Neuron (in vitro differentiated cells): ENCODE measurements around the gene TKTL1.

ENCODE experiments used
- H2AFZ ChIP-seq: one replicate; pipeline ENCODE4 v1.6.1; 2013; ENCODE audit warnings: low read depth, mild to moderate bottlenecking, inconsistent platforms, low read length, moderate library complexity
- H3K27me3 ChIP-seq: one replicate; pipeline ENCODE4 v1.6.1; 2013; ENCODE audit warnings: low read length; ENCODE audit not compliant: insufficient read depth
- H3K36me3 ChIP-seq: one replicate; pipeline ENCODE4 v1.6.1; 2013; ENCODE audit warnings: low read length; ENCODE audit not compliant: insufficient read depth
- H3K4me1 ChIP-seq: one replicate; pipeline ENCODE4 v1.6.1; 2013; ENCODE audit warnings: low read length; ENCODE audit not compliant: insufficient read depth
- H3K4me3 ChIP-seq: 2 replicates; pipeline ENCODE4 v1.5.1; 2013; ENCODE audit warnings: mild to moderate bottlenecking, low read length, moderate library complexity
- H3K9me3 ChIP-seq: one replicate; pipeline ENCODE4 v1.6.1; 2013; ENCODE audit warnings: low read length

TKTL1 gene

DNA sequence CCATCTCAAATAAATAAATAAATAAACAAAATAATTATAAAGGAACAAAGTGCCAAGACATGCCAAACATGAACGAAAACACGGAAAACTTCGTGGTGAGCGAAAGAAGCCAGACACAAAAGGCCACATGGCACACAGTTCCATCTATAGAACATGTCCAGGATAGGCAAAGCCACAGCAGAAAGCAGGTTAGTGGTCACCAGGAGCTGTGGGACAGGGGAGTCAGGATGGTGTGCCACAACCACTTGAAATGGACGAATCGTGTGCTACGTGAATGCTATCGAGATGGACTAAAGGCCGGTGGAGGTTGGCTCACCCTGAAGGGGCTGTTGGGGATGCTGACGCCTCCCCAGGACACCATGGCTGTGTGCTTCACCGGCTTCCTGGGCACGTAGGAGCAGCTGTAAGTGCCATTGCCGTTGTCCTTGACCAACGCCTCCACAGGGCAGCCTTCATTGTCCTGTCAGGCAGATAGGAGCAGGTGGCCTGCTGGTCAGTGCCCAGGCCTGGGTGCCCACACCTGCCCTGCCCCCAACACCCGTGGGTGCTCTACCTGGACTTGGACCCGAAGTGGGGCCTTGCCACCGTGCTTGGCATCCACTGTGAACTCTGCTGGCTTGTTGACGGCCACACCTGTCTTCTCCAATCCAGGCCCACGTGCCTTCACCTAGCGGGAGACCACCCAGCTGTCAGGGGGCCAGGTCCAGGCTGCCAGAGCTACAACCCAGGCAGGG is 68.3 kb downstream of the TKTL1 start:
- Histone ChIP-seq H3K4me3 (no peak overlapping the region), H2AFZ (no peak overlapping the region), H3K4me1 (peaks cover 6% of the 10 kb centered on the region), H3K27me3 (no peaks in the 10 kb centered on the region), H3K36me3 (peaks cover 82% of the 10 kb centered on the region), H3K9me3 (no peaks in the 10 kb centered on the region)

- Histone ChIP-seq H3K27me3 (no peaks in the 10 kb centered on the region), H2AFZ (no peak overlapping the region), H3K36me3 (peaks cover 71% of the 10 kb centered on the region), H3K9me3 (no peaks in the 10 kb centered on the region), H3K4me3 (no peak overlapping the region), H3K4me1 (peaks cover 6% of the 10 kb centered on the region)
These were observed 69.5 kb downstream of the TKTL1 start for GRCh38 chrX:154365052-154365600.

DNA sequence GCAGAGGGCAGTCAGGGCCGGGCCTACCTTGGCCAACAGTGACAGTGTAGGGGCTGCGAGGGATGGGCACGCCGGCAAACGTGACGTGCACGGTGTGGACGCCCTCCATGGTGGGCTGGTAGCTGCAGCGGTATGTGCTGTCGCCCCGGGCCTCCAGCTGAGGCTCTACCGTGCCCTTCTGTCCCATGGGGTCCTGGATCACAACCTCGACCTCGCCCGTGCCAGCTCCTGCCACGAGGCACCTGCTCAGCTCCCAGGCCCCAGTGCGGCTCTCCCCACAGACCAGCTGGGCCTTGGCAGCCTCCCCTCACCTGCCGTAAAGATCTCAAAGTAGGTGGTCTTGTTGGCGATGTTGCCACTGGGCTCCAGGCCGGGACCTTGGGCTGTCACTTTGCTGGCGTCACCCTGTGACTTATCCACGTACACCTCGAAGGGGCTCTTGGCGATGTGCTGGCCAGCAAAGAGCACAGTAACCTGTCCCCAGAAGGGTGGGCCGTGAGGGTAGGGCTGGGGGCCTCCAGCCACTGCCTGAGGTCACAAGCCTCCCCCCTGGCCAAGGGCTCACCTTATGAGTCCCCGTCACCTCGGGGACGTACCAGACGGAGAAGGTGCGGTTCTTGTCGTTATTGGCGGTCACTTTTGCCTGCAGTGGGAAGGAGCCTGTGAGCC is 70.5 kb downstream of the TKTL1 start:
- Histone ChIP-seq H3K4me3 (no peak overlapping the region), H3K36me3 (peaks cover 65% of the 10 kb centered on the region), H3K9me3 (no peaks in the 10 kb centered on the region), H3K27me3 (no peaks in the 10 kb centered on the region), H2AFZ (no peak overlapping the region), H3K4me1 (peaks cover 6% of the 10 kb centered on the region)

DNA sequence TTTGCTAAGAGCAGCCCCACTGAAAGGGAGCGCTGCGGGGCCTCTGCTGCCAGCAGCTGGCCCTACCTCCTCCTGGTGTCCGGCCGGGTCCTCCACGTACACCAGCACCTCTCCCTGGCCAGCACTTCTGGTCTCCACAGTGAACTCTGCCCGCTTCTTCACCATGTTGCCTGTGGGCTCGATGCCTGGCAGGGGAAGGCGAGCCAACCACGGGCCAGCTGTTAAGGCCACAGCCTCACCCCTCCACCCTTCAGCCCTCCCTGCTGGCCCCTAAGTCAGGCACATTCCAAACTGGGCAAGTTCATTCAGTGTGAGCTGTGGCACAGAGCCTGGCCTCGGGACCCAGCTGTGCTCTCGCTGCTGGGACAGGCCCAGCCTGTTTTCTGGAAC is 71.1 kb downstream of the TKTL1 start:
- Histone ChIP-seq H3K4me1 (peaks cover 6% of the 10 kb centered on the region), H3K27me3 (no peaks in the 10 kb centered on the region), H3K36me3 (peaks cover 60% of the 10 kb centered on the region), H3K4me3 (no peak overlapping the region), H3K9me3 (no peaks in the 10 kb centered on the region), H2AFZ (no peak overlapping the region)

- peak overlapping the region; percentile 100 for H3K4me3 ChIP-seq
- H3K9me3 ChIP-seq, result no peaks in the 10 kb centered on the region
- no peak overlapping the region for H2AFZ ChIP-seq
- H3K27me3 ChIP-seq, result no peaks in the 10 kb centered on the region
- H3K36me3 ChIP-seq, result peaks cover 50% of the 10 kb centered on the region
- peaks cover 9% of the 10 kb centered on the region for H3K4me1 ChIP-seq
These were observed 72.1 kb downstream of the TKTL1 start for GRCh38 chrX:154367474-154368308.

GRCh38 chrX:154368630-154369448 is 73.2 kb downstream of the TKTL1 start:
- no peaks in the 10 kb centered on the region for H3K9me3 ChIP-seq
- peaks cover 44% of the 10 kb centered on the region for H3K36me3 ChIP-seq
- H2AFZ ChIP-seq, result no peak overlapping the region
- H3K4me1 ChIP-seq, result peaks cover 9% of the 10 kb centered on the region
- H3K4me3 ChIP-seq, result peak overlapping the region; percentile 100
- H3K27me3 ChIP-seq, result no peaks in the 10 kb centered on the region

GRCh38 chrX:154369449-154370299 is 74.1 kb downstream of the TKTL1 start:
- Histone ChIP-seq H2AFZ (no peak overlapping the region), H3K36me3 (peaks cover 37% of the 10 kb centered on the region), H3K4me3 (peak overlapping the region; percentile 100), H3K4me1 (peaks cover 9% of the 10 kb centered on the region), H3K9me3 (no peaks in the 10 kb centered on the region), H3K27me3 (no peaks in the 10 kb centered on the region)

- Histone ChIP-seq H2AFZ (no peak overlapping the region), H3K36me3 (peaks cover 30% of the 10 kb centered on the region), H3K4me3 (peak overlapping the region; percentile 100), H3K4me1 (peaks cover 9% of the 10 kb centered on the region), H3K9me3 (no peaks in the 10 kb centered on the region), H3K27me3 (no peaks in the 10 kb centered on the region)
These were observed 74.9 kb downstream of the TKTL1 start for GRCh38 chrX:154370300-154371016.

- H2AFZ ChIP-seq, result no peak overlapping the region
- H3K9me3 ChIP-seq, result no peaks in the 10 kb centered on the region
- peaks cover 26% of the 10 kb centered on the region for H3K36me3 ChIP-seq
- no peaks in the 10 kb centered on the region for H3K27me3 ChIP-seq
- peaks cover 9% of the 10 kb centered on the region for H3K4me1 ChIP-seq
- H3K4me3 ChIP-seq, result peak overlapping the region; percentile 100
These were observed 75.6 kb downstream of the TKTL1 start for GRCh38 chrX:154371017-154371788.

DNA sequence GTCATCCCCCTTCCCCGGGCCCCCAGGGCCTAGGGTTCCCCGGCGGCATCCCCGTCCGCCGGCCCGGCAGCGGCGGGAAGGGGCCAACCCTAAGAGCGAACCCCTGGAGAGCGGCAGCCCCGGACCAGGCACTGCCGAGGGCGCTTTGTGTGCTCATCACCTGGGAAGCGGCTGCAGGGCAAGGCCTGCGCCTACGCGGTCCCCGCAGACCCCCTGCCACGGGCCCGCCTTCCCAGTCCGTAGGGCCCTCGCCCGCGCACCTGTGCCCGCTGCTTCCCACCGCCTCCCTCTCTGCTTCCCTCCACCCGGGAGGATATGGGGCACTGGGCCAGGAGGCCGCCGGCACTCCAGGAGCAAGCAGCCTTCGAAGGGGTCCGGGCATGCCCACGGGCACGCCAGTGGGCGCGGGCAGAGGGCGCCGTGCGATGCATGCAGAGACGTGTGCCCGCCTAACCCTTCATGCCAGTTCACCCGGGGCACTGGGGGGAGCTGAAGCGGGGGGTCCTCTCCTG is 76.2 kb downstream of the TKTL1 start:
- Histone ChIP-seq H3K4me3 (peak overlapping the region; percentile 41), H3K4me1 (peaks cover 9% of the 10 kb centered on the region)

GRCh38 chrX:154372612-154373022 is 77.0 kb downstream of the TKTL1 start:
- H3K9me3 ChIP-seq, result no peaks in the 10 kb centered on the region
- H3K4me3 ChIP-seq, result no peak overlapping the region
- H3K4me1 ChIP-seq, result peaks cover 9% of the 10 kb centered on the region
- H3K36me3 ChIP-seq, result peaks cover 12% of the 10 kb centered on the region
- no peaks in the 10 kb centered on the region for H3K27me3 ChIP-seq
- no peak overlapping the region for H2AFZ ChIP-seq

More for the DNA sequence above, 76.2 kb downstream of the TKTL1 start:
- Histone ChIP-seq H3K36me3 (peaks cover 20% of the 10 kb centered on the region), H2AFZ (no peak overlapping the region), H3K27me3 (no peaks in the 10 kb centered on the region), H3K9me3 (no peaks in the 10 kb centered on the region)
